ENCODE results near the gene THUMPD1.
"Not testable (repeated sequence)": the region's sequence is repeated elsewhere in the genome, so short reads cannot be mapped to it uniquely, and the experiment has no call there.

Gene THUMPD1

DNA sequence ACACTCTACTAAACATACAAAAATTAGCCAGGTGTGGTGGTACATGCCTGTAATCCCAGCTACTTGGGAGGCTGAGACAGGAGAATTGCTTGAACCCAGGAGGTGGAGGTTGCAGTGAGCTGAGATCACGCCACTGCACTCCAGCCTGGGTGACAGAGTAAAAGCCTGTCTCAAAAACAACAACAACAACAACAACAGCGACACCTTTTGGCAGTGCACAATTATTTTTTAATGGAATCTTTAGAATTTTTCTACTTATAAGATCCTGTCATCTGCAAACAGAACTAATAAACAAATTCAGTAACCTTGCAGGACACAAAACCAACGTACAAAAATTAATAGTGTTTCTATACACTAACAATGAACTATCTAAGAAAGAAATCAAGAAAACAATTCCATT lies 33.5 kb downstream of the THUMPD1 start:
- DNase-seq (ENCODE audit: low read depth in 1 of 2, low spot score in 1 of 2) = peak; percentile 10 to 31
- H3K27me3 ChIP-seq (ENCODE audit: insufficient read depth, poor library complexity, severe bottlenecking); H3K27ac ChIP-seq (replicated peaks); H3K4me3 ChIP-seq (replicated peaks; ENCODE audit: insufficient read depth, low read length): not testable (repeated sequence)
- TF ChIP-seq, protein P1, sequence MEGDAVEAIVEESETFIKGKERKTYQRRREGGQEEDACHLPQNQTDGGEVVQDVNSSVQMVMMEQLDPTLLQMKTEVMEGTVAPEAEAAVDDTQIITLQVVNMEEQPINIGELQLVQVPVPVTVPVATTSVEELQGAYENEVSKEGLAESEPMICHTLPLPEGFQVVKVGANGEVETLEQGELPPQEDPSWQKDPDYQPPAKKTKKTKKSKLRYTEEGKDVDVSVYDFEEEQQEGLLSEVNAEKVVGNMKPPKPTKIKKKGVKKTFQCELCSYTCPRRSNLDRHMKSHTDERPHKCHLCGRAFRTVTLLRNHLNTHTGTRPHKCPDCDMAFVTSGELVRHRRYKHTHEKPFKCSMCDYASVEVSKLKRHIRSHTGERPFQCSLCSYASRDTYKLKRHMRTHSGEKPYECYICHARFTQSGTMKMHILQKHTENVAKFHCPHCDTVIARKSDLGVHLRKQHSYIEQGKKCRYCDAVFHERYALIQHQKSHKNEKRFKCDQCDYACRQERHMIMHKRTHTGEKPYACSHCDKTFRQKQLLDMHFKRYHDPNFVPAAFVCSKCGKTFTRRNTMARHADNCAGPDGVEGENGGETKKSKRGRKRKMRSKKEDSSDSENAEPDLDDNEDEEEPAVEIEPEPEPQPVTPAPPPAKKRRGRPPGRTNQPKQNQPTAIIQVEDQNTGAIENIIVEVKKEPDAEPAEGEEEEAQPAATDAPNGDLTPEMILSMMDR (IDR thresholded peaks at IDR 0.05; ENCODE audit: insufficient read depth, low read length) = peak; percentile 5

DNA sequence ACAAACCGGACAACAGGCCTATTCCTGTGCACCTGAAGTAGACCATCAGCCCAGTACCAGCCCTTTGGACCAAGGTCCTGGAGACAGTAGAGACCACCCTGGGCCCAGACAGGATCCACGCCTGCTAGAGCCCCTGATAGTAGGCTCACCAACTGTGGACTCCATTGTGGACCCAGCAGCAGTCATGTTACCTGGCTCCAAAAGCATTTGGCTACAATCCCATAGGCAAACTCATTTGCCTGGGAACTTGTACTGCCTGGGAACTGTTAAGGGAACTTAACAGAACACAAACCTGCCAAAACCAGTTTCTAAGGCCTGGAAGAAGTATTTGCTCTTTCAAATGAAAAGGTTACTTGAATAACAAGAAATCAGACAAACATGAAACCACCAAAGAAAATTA lies 34.2 kb downstream of the THUMPD1 start:
- TF ChIP-seq, protein P2, sequence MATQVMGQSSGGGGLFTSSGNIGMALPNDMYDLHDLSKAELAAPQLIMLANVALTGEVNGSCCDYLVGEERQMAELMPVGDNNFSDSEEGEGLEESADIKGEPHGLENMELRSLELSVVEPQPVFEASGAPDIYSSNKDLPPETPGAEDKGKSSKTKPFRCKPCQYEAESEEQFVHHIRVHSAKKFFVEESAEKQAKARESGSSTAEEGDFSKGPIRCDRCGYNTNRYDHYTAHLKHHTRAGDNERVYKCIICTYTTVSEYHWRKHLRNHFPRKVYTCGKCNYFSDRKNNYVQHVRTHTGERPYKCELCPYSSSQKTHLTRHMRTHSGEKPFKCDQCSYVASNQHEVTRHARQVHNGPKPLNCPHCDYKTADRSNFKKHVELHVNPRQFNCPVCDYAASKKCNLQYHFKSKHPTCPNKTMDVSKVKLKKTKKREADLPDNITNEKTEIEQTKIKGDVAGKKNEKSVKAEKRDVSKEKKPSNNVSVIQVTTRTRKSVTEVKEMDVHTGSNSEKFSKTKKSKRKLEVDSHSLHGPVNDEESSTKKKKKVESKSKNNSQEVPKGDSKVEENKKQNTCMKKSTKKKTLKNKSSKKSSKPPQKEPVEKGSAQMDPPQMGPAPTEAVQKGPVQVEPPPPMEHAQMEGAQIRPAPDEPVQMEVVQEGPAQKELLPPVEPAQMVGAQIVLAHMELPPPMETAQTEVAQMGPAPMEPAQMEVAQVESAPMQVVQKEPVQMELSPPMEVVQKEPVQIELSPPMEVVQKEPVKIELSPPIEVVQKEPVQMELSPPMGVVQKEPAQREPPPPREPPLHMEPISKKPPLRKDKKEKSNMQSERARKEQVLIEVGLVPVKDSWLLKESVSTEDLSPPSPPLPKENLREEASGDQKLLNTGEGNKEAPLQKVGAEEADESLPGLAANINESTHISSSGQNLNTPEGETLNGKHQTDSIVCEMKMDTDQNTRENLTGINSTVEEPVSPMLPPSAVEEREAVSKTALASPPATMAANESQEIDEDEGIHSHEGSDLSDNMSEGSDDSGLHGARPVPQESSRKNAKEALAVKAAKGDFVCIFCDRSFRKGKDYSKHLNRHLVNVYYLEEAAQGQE (IDR thresholded peaks at IDR 0.05; ENCODE audit: insufficient replicate concordance, low read depth) = no peak
- TF ChIP-seq GABPA (IDR thresholded peaks at IDR 0.05; ENCODE audit: low read depth) (no peak), POLR2AphosphoS5 (IDR thresholded peaks at IDR 0.05; ENCODE audit: low read depth) (no peak), SPI1 (IDR thresholded peaks at IDR 0.05; ENCODE audit: borderline replicate concordance, low read depth) (no peak)
- TF ChIP-seq, protein P1 (IDR thresholded peaks at IDR 0.05; ENCODE audit: insufficient read depth, low read length) = no peak
- no peak overlapping the region for H3K27ac ChIP-seq (replicated peaks)
- H3K27me3 ChIP-seq (ENCODE audit: insufficient read depth, poor library complexity, severe bottlenecking) = no peaks in the 10 kb centered on the region
- H3K4me3 ChIP-seq (replicated peaks; ENCODE audit: insufficient read depth, low read length) = no peak overlapping the region
- no peak for DNase-seq (ENCODE audit: low read depth in 1 of 2, low spot score in 1 of 2)

DNA sequence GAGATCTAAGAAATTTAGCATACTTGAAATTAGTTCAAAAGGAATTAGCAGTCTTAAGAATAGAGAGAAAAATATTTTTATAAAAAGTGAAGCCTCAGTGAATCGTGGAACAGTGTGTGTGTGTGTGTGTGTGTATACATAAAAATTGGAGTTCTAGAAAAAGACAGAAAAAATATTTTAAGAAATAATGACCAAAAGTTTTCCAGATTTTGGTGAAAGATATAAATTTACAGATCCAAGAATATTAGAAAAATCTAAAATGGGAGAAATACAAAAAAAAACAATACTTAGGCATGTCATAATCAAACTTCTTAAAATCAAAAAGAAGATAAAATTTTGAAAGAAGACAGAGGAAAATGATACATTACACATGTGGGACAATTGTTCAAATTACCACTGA lies 35.6 kb downstream of the THUMPD1 start:
- not testable (repeated sequence) for H3K27ac ChIP-seq (replicated peaks); DNase-seq (ENCODE audit: low read depth in 1 of 2, low spot score in 1 of 2); H3K27me3 ChIP-seq (ENCODE audit: insufficient read depth, poor library complexity, severe bottlenecking); H3K4me3 ChIP-seq (replicated peaks; ENCODE audit: insufficient read depth, low read length)

DNA sequence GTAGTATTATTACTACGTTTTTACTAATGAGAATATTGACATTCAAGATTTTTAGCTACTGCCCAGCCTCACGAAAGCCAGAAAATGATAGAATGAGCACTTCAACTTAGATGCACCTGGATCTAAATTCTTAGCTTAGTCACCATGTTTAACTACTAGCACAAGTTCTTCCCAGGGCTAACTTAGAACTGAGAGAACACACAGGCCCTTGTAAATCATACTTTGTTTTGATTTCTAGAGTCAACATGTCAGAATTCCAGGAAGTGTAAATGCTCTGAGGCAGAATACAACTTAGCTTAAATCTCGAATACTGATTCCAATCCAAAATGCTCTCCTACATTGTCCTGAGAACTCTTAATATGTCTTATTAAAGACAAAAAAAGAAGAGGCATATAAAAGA lies 37.3 kb downstream of the THUMPD1 start:
- no peak for DNase-seq (ENCODE audit: low read depth in 1 of 2, low spot score in 1 of 2)
- Histone ChIP-seq H3K27ac (replicated peaks) (no peak overlapping the region), H3K4me3 (replicated peaks; ENCODE audit: insufficient read depth, low read length) (no peak overlapping the region), H3K27me3 (ENCODE audit: insufficient read depth, poor library complexity, severe bottlenecking) (no peaks in the 10 kb centered on the region)
- TF ChIP-seq, protein P2 (IDR thresholded peaks at IDR 0.05; ENCODE audit: insufficient replicate concordance, low read depth) = no peak
- TF ChIP-seq SPI1 (IDR thresholded peaks at IDR 0.05; ENCODE audit: borderline replicate concordance, low read depth) (no peak), POLR2AphosphoS5 (IDR thresholded peaks at IDR 0.05; ENCODE audit: low read depth) (no peak), GABPA (IDR thresholded peaks at IDR 0.05; ENCODE audit: low read depth) (no peak)
- TF ChIP-seq, protein P1 (IDR thresholded peaks at IDR 0.05; ENCODE audit: insufficient read depth, low read length) = no peak

DNA sequence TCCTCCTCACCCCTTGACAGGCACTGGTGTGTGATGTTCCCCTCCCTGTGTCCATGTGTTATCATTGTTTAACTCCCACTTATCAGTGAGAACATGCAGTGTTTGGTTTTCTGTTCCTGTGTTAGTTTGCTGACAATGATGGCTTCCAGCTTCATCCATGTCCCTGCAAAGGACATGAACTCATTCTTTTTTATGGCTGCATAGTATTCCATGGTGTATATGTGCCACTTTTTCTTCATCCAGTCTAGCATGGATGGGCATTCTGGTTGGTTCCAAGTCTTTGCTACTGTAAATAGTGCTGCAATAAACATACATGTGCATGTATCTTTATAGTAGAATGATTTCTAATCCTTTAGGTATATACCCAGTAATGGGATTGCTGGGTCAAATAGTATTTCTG lies 39.9 kb downstream of the THUMPD1 start:
- H3K4me3 ChIP-seq (replicated peaks; ENCODE audit: insufficient read depth, low read length); H3K27ac ChIP-seq (replicated peaks); H3K27me3 ChIP-seq (ENCODE audit: insufficient read depth, poor library complexity, severe bottlenecking); DNase-seq (ENCODE audit: low read depth in 1 of 2, low spot score in 1 of 2): not testable (repeated sequence)
